ENCODE data around the gene ARHGAP19. TPM values are rescaled to one million over a fixed set of nuclear protein-coding genes. Genes with fewer than 3 reads are reported as not detected.

ARHGAP19 gene, protein sequence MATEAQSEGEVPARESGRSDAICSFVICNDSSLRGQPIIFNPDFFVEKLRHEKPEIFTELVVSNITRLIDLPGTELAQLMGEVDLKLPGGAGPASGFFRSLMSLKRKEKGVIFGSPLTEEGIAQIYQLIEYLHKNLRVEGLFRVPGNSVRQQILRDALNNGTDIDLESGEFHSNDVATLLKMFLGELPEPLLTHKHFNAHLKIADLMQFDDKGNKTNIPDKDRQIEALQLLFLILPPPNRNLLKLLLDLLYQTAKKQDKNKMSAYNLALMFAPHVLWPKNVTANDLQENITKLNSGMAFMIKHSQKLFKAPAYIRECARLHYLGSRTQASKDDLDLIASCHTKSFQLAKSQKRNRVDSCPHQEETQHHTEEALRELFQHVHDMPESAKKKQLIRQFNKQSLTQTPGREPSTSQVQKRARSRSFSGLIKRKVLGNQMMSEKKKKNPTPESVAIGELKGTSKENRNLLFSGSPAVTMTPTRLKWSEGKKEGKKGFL
- total RNA-seq (2014; rRNA removed; shearing (Covaris generic)), result 8.9 and 9.6 TPM in 2 replicates
- 8.5 and 9.7 TPM in 2 replicates for polyA plus RNA-seq (2015; cell fraction: cytosol; rRNA removed)
- 15.2 and 20.4 TPM in 2 replicates for polyA plus RNA-seq (2015; cell fraction: nucleus; rRNA removed)

DNA sequence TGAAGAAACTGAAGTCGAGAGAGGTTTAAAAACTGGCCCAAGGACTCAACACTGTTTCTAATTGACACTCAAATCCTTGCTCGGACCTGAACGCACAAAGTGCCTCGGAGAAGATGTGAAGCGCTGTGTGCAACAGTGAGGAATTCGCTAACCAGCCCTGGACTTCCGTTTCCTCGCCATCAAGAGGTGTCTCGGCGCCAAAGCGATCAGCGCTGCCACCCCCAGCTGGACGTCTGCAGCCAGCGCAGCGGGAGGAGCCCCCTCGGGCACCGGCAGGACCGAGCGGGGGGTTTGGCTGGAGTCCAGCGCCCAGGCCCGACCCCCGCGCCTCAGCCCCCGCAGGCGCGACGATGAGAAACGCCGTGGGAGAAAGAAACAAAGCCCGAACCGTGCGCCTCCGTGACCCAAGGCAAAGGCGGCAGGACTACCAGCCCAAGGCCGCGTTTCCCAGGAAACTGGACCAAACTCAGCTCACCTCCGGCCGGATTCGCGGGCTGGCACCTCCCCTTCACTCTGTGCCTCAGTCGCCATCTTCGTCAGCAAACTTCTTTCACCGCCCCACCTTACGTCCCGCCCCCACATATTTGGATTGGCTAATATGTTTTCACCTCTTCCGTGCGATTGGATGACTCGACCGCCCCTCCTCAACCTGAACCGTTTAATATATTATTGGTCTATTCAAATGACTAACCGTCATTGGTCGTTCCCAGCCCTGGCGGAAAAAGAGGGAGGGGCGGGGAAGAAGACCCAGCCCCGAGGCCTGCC is at the start of gene ARHGAP19:
TSS of gene ARHGAP19 (minus strand) at position 541 of the 765 bp plus-strand sequence. CDS start at position 531, 10 bp downstream.
- in situ Hi-C loops (cut with HindIII; ENCODE audit: low pct_unique_long_range_greater_than_20kb, low sequenced_read_pairs), result no loop called here
- peak; percentile 98 for DNase-seq (ENCODE audit: low read depth, low spot score)

DNA sequence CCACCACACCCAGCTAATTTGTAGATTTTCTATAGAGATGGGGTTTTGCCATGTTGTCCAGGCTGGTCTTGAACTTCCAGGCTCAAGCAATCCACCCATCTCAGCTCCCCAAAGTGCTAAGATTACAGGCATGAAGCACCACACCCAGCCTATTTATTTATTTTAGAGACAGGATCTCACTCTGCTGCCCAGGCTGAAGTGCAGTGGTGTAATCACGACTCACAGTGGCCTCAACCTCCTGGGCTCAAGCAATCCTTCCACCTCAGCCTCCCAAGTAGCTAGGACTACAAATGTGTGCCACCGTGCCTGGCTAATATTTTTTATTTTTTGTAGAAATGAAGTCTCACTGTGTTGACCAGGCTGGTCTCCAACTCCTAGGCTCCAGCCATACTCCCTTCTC is 49.0 kb upstream of the ARHGAP19 start:
- in situ Hi-C loops (cut with HindIII; ENCODE audit: low pct_unique_long_range_greater_than_20kb, low sequenced_read_pairs), result no loop called here
- DNase-seq (ENCODE audit: low read depth, low spot score), result no peak

DNA sequence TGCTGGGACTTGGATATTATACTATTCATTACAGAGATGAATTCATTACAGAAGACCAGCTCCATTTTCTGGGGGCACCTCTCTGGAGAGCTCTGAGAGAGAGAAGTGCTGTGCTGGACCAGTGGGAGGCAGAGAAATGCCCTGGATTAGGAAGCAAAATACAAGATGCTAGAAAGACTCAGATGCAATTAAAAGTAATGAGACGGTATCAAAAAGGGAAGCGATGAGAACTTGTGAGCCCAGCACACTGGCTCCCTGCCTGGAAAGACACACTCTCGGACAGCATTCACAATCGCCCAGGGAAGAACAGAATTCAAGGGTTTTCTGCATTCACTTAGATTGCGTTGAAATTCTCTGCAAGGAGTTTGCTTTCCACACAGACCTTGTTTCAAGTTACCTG is 45.6 kb upstream of the ARHGAP19 start:
- in situ Hi-C loops (cut with HindIII; ENCODE audit: low pct_unique_long_range_greater_than_20kb, low sequenced_read_pairs), result no loop called here

DNA sequence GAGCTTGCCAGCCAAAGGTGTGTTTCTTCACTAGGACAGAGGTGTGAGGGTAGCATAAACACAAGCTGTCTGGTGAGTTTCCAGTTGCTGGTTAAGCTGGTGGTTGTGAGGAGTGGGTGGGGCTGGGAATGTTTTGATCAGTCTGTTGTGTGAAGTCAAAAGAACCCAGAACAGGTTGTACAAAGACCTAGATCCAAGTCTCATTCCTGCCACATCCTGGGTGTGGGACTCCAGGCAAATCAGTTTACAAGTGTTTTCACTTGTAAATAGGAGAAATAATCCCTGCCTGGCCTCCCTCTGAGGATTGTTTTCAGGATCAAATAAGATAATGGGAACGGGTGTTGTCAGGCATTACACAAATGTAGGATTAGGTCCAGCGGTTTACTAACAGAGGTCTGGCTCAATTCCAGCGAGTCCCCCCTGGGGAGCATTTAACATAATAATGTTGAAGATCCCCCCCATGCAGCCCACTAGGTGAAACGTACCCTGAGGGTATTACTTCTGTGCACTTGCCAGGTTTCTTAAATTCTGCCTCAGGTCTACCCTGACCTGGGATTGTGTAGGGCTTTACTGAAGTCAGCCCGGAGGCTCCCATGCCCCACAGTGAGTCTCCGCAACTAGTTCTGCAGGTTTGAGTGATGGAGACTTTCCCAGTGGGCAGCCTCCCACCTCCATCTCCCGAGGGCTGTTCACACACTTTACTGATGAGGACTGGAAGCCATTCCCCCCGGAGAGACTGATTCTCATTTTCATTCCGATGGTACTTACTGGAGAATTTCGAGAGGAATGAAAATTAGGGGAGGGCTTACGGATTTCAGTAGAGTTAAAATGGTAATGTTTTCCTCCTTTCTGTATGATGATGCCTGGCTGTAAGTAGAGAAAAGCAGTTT is 44.8 kb upstream of the ARHGAP19 start:
- in situ Hi-C loops (cut with HindIII; ENCODE audit: low pct_unique_long_range_greater_than_20kb, low sequenced_read_pairs), result no loop called here
- no peak for DNase-seq (ENCODE audit: low read depth, low spot score)

More for the DNA sequence above, 45.6 kb upstream of the ARHGAP19 start:
- no peak for DNase-seq (ENCODE audit: low read depth, low spot score)

DNA sequence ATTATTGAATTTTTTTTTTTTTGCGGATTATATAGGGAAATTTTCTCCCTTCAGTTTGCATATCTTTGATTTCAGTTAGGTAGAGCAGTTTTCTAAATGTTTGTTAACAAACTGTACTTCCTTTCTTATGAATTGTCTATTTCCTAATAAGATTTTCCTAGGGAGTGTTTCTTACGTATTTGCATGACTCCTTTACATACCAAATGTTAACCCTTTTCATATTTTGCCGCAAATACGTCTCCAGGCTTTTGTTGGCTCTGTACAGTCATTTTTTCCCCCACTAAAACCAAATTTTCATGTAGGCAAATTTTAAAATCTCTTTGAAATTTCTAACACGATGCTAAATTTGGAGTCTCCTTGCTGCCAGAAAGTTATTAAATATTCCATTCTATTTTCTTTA is 44.0 kb upstream of the ARHGAP19 start:
- no peak for DNase-seq (ENCODE audit: low read depth, low spot score)

DNA sequence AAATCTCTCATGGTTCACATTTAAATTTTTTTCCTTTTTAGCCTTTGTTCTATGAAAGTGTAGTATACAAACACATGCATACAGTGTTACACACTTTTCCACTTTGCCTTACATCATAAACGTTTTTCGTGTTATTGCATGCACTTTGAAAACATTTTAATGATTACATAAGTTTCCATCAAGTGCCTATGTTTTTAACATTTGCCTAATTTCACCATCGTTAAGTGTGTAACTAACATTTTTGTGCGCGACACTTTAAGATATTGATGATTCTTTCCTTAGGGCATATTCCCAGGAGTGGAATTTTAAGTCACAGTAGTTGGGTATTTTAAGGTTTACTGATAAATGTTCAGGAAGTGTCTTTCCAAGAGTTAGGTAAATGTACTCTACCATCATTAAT is 43.6 kb upstream of the ARHGAP19 start:
- in situ Hi-C loops (cut with HindIII; ENCODE audit: low pct_unique_long_range_greater_than_20kb, low sequenced_read_pairs), result no loop called here
- no peak for DNase-seq (ENCODE audit: low read depth, low spot score)

More for the DNA sequence above, 44.0 kb upstream of the ARHGAP19 start:
- in situ Hi-C loops (cut with HindIII; ENCODE audit: low pct_unique_long_range_greater_than_20kb, low sequenced_read_pairs), result no loop called here

DNA sequence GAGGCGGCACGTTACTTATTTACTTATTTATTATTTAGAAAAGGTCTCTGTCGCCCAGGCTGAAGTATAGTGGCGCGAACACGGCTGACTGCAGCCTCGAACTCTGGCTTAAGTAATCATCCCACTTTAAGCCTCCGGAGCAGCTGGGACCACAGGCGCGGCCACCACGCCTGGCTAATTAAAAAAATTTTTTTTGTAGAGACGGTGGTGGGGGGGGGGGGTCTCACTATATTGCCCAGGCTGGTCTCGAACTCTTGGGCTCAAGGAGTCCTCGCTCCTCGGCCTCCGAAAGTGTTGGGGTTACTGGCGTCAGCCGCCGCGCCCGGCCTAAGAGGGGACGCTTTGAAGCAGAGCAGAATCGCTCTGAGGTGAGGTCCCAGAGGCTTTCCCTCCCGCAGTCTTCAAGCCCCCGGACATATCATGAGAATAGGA is 42.8 kb upstream of the ARHGAP19 start:
- no peak for DNase-seq (ENCODE audit: low read depth, low spot score)
- in situ Hi-C loops (cut with HindIII; ENCODE audit: low pct_unique_long_range_greater_than_20kb, low sequenced_read_pairs), result no loop called here

DNA sequence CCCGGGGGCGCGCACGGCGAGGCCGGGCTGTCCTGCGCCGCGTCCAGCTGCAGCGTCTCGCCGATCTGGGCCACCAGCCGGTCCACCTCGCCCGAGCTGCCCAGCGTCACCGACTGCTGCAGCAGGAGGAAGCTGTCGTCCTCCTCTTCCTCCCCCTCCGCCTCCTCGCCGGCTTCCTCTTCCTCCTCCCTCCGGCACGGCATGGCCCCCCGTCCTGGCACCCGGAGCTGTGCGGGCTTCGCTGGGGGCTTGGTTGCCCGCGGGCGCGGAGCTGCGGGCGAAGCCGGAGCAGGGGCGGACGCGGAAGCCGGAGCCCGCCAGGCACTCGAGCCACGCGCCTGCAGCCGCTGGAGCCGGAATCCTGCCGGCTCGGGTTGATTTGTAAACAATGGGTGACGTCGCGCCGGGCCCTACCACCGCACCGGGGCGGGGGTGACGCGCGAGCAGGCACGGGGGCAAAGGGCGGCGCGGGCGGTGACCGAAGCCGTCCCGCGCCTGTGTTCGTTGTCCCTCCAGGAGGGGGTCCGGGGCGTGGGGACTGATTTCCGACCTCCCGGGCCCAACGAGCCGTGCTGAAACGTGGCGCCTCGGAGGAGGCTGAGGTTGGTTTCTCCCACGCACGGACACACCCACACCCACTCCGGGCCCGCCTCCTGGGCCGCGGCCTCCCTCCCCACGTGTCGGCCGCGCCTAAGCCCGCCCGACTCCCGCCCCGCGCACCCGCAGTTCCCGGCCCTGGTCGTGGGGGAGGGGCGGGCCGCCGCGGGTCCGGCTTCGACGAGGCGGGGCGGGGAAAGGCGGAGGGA is 42.1 kb upstream of the ARHGAP19 start, which contains the start of gene FRAT2:
TSS of gene FRAT2 (minus strand) at position 360 of the 806 bp plus-strand sequence. CDS start at position 203, 157 bp downstream.
- peak; percentile 82 for DNase-seq (ENCODE audit: low read depth, low spot score)
- in situ Hi-C loops (cut with HindIII; ENCODE audit: low pct_unique_long_range_greater_than_20kb, low sequenced_read_pairs), result no loop called here

DNA sequence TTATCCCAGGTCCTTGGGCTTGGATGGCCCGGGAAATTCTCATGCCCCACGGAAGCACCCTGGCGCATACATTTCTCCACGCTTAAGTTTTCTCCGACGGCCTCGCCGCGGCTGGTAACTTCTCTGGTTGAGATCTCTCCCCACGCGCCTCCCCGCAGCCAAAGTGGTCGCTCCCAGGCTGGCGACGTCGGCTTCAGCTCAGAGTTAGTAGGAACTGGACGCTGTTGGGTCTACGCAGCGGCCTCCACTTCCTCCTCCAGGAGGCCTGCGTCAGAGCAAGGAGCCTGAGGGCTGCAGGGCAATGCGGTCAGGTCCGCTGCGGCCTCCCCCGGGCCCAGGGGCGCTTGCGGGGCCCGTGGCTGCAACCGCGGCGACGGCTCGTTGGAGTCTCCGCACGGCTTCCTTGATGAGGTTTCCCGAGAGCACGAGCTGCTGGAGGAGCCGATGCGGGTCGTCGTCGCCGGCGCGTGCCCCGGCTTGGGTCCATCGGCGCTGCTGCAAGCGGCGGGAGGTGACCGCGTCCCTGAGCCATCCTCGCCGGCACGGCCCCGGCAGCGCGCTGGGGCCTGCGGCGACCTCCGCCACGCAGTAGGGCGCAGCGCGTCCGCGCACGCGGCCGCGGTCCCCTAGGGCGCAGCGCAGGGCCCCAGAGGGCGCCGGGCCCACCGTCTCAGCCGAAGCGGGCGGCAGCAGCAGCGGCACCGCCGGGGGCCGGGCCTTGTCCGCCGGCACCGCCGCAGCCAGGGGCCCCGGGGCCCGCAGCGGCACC is 41.3 kb upstream of the ARHGAP19 start:
- in situ Hi-C loops (cut with HindIII; ENCODE audit: low pct_unique_long_range_greater_than_20kb, low sequenced_read_pairs), result no loop called here
- peak; percentile 38 for DNase-seq (ENCODE audit: low read depth, low spot score)

DNA sequence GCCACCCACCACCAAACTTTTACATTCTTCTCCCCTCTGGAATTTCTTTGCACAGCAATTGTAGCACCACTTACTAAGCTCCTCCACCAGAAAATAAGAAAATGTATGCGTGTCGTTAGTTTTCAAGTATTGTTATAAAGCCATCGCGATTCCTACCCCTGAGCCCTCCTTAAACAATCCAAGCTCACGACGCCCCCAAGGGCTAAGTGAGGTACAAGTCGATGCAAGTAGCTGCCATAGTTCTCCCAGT is 40.8 kb upstream of the ARHGAP19 start:
- in situ Hi-C loops (cut with HindIII; ENCODE audit: low pct_unique_long_range_greater_than_20kb, low sequenced_read_pairs), result no loop called here
- DNase-seq (ENCODE audit: low read depth, low spot score), result peak; percentile 49

DNA sequence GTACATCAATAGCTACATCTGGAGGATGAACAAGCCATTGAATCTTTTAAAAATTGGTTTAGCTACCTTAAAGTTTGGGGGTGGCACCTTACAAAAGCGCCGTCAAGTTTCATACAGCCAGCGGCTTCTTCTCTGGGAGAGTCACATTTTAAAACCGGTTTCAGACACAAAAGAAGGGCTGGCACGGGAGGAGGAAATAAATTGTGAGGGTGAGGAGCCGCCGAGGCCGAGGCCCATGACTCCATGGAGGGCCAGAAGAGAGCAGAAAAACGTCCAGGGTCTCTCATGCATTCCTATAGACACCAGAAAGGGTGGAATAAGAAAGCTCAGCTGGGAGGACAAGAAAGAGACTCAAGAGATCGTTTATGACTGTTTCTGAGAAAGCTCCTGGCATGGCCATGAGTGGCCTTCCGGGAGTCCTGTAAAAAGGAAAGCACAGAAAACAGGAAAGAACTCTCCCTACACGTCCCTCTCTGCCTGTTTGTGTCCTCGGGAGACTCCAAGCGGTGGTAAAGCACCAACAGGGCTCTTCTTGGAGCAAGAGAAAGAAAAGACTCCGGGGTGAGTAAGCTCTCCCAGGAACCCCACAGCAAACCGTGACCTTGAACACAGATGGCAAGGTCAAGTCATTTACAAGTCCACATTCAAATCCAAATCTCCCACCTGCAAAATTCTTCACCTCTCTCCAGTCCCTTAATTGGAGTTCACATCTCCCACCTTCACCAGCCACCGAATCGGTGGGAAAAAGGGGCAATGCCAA is 40.3 kb upstream of the ARHGAP19 start:
- in situ Hi-C loops (cut with HindIII; ENCODE audit: low pct_unique_long_range_greater_than_20kb, low sequenced_read_pairs), result no loop called here
- DNase-seq (ENCODE audit: low read depth, low spot score), result peak; percentile 68

DNA sequence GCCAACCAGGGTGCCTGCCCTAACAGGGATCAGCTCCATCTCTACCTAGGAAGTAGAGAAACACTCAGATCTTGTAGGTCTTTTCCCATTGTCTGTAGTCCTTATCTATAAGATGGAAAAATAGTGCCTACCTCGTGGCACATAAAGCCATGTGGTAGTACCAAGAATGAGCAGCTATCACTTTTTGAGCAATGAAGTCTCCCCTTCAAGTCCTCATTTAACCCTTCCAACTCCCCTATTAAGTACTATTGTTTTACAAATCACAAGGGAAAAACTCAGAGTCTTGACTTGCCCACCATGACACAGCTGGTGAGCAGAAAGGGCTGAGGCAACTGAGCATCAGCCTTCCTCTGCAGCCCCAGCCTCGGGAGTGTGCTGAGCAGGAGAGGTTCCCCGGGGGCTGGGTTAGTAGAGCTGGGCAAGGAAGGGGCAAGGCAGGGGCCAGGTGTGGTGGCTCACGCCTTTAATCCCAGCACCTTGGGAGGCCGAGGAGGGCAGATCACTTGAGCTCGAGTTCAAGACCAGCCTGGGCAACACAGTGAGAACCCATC is 38.8 kb upstream of the ARHGAP19 start:
- no peak for DNase-seq (ENCODE audit: low read depth, low spot score)
- in situ Hi-C loops (cut with HindIII; ENCODE audit: low pct_unique_long_range_greater_than_20kb, low sequenced_read_pairs), result no loop called here

DNA sequence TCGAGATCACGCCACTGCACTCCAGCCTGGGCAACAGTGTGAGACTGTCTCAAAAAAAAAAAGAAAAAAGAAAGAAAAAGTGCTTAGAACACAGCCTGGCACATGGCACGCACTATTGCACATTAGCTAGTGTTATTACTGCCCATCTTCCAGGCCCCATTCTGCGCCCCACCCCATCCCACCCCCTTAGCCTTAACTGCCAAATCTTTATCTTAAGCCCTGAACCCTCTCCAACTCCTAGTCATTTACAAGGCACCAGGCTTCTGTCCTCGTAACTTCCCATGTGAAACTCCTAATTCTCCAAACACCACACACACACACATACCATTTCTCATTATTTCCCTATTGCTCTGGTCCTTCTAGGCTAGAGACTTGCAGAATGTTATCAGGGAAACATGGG is 37.3 kb upstream of the ARHGAP19 start:
- DNase-seq (ENCODE audit: low read depth, low spot score), result no peak
- in situ Hi-C loops (cut with HindIII; ENCODE audit: low pct_unique_long_range_greater_than_20kb, low sequenced_read_pairs), result no loop called here

DNA sequence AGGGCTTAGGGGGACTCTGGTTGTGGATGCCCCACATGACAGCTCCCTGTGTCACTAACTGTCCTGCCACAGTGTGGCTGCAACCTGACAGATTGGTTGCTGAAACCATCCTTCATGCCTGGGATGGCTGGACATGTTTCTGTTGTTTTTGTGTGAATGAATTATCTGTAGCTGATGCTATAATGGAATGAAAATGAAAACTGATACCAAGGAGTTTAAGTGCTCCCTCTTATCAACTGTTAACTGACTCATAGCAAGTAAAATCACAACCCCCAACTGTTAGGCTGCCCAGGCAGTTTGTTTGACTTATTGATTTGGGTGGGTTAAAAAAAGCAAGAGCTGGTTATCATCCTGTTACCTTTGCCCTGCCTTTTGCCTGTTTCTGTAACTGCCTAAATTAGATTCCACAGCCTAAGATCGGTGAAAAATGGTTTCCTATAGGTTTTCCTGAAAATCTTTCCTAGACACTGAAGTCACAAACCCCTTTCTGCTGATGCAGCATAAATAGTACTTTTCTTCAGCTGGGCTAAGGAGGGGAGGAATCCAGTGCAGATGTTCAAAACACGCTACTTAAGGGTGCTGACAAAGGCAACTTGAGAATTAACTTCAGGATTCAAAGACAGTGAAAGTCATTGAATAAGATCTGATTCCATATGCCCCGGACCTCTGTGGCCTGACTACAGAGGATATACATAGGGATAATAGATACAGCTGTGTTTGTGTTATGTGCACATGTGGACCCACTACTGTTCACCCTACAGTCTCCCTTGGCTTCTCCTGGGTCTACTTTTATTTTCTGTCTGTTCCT is 36.4 kb upstream of the ARHGAP19 start:
- DNase-seq (ENCODE audit: low read depth, low spot score), result no peak
- in situ Hi-C loops (cut with HindIII; ENCODE audit: low pct_unique_long_range_greater_than_20kb, low sequenced_read_pairs), result no loop called here

All from SK-MEL-5 (cell line).